HG02970 (cell line): ENCODE measurements around the gene ARHGAP44.
"Not testable (repeated sequence)": the region's sequence is repeated elsewhere in the genome, so short reads cannot be mapped to it uniquely, and the experiment has no call there.

Experiments
- ATAC-seq: cut with Tn5 transposase; IDR thresholded peaks from one replicate; pipeline ENCODE4 v1.9.1; 2021; ENCODE audit warnings: mild to moderate bottlenecking, moderate library complexity, moderate number of reproducible peaks; ENCODE audit not compliant: unreplicated experiment, low FRiP score

ARHGAP44 gene

DNA sequence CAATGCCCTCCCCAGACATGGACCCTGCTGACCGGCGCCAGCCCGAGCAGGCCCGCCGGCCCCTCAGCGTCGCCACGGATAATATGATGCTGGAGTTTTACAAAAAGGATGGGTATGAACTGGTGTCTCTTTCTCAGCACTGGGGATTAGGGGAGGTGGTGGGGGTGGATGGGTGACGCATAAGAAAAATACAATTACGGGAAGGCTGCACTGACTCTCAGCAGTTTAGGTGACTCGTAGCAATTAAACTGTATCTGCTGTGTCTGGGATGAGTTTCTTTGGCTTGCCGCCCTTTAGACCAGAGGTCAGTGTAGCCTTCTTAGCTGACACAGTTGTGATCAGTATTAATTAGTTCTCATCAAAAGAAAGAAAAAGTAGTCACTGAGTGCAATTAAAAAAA lies 169.5 kb downstream of the ARHGAP44 start:
- no peak for ATAC-seq

DNA sequence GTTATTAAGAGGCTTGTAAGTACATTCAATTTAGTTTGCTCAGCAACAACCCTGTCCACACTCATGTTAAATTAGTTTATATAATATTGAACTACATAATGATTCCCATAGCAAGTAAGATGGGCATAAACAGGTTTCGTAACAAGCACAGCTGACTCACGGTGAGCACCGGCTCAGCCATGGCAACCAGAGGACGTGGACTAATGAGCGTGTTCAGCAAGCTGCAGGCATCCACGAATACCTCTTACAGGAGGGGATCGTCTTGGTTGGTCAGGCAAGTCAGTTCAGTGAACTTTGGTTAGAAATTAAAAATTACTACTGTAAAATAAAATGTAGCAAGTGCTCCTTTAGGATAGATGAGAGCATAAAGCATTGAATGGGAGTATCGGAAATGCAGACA lies 170.1 kb downstream of the ARHGAP44 start:
- no peak for ATAC-seq

DNA sequence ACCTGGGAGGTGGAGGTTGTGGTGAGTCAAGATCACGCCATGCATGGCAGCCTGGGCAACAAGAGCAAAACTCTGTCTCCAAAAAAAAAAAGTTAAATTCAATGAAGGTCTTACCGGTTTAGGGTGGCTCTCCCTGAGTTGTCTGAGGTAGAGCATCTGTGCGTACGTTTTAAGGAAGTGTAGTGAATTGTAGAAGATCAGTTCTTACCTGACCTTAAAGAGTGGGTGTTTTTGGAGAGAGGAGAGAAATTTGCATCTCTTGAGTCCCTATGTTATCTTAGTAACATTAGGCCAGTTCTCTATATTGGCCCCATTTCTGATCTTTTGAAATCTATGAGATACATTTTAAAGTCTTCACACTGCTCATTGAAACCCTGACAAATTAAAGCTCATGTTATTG lies 172.4 kb downstream of the ARHGAP44 start:
- no peak for ATAC-seq

DNA sequence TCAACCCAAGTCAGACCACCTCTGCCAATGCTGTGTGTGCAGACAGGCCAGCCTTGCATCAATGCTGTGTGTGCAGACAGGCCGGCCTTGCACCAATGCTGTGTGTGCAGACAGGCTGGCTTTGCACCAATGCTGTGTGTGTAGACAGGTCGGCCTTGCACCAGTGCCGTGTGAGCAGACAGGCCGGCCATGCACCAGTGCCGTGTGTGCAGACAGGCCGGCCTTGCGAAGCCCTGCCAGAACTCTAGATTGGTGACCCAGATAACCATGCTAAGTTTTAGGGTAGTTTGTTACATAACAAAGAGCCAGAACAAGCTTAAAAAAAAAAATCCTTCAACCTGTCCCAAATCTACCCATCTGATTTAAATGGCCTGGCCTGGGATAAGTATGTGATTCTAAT lies 174.2 kb downstream of the ARHGAP44 start:
- ATAC-seq: no peak

DNA sequence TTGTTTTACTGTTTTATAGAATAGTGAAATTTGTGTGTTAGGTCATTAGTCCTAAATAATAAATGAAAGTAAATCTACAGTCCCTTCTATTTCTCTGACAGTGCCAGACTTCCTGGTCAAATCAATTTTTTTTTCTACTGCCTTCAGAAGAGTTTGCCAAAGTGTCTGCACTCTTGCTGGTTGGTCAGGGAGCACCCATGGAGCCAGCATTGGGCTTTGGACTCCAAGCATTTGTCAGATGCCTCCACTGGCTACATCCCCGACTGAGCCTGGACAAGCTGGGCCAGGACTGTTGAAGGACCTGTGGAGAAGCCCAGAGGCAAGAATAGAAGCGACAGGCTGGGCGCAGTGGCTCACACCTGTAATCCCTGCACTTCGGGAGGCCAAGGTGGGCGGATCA lies 174.9 kb downstream of the ARHGAP44 start:
- no peak for ATAC-seq

DNA sequence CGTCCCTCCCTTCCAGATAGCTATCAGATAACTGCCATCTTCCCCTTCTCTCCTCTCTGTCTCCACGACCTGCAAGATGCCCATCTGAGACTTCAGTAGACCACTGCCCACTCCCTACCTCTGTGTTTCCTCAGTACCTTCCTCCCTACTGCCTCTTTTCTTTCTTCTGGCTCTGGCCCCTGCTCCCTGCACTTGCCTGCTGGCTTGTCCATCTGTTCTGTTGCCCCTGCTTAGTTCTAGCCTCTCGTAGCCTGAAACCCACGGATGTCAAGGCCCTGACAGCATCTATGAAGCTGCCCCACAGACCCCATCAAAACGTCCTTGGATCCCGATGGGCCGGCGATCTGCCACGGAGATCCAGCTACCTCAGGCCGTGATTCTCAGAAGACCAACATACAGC lies 175.5 kb downstream of the ARHGAP44 start:
- no peak for ATAC-seq

DNA sequence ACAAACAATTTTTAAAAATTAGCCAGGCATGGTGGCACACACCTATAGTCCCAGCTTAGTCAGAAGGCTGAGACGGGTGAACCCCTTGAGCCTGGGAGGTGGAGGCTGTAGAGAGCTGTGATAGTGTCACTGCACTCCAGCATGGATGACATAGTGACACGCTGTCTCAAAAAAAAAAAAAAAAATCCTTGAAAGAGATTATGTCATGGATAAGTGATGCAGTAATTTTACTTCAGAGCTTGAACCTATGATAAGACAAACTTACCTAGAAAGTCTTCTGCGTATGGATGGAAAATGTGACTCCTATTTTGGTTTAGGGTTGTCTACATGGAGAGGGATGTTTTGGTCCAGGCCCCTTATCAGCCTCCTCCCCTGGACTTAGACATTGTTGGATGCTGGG lies 176.7 kb downstream of the ARHGAP44 start:
- no peak for ATAC-seq

DNA sequence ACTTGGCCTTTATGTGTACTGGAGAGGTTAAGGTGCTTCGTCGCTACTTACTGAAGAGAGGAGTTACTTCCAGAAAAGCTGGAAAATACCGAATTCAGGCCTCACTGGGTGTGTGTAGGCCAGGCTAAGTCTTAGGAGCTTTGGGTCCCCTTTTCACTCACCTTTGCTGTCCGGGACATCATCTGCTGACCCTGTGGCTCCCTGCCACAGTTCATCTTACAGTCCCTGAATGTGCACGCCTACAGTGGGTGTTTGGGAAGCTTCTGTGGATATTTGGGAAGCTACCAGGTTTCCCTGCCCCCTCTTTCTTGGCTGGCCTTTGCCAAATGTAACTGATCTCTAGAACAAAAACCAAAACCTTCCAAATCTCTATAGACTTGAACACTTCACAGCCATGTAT lies 177.1 kb downstream of the ARHGAP44 start:
- no peak for ATAC-seq

DNA sequence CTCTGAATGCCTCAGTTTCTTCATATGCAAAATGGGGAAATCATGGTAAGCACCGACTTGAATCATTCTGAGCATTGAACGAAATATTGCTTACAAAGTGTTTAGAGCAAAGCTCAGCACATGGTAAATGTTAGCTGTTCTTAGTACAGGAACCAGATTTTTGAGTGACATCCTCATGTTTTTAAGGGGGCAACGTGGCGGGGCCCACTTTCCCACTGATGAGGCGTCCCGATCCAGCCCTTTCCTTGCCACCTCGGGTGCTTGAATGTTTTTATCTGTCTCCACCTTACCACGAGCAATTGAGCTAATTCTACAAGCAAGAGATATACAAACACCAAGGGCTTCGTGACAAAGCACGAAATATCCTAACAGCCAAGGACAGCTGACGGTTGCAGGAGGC lies 178.7 kb downstream of the ARHGAP44 start:
- ATAC-seq: no peak

DNA sequence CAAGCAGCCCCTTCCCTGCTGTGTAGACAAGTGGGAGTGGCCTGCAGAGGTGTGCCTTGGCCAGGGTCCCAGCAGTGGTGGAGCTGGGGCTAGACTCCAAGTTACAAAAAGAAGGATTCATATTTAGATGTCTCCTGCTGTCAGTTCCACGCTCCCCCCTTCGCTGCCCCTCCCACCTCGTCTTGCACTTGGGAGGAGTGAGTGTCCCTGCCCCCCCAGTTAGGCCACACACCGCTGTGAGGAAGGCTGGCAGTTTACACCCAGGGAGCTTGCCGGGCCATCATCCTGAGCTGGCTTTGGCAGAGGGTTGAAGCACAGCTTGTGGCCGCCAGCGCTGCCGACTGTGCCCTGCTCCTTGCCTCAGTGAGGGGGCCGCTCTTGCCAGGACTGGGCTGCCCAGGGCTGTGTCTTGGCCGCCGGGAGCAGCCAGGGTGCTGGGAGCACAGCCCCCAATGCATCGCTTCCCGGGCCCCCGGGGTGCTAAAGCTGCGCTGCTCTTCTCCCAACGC lies 184.3 kb downstream of the ARHGAP44 start:
- ATAC-seq: no peak

DNA sequence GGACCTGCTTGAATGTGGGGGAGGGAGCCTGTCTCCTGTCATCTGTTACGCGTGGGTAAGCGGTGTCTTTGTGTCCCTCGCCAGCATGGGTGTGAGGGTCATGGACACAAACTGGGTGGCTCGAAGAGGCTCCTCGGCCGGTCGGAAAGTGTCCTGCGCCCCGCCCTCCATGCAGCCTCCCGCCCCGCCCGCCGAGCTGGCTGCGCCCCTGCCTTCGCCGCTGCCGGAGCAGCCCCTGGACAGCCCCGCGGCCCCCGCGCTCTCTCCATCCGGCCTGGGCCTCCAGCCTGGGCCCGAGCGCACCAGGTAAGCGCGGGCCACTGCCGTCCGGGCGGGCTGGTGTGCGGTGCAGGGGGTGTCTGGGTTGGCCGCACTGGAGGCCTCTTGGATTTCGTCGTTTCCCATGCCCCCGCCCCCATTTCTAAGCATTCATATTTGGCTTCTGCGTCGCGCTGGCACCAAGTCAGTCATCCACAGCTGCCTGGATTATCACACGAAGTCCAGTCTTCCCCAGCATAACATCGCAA lies 184.8 kb downstream of the ARHGAP44 start:
- ATAC-seq: no peak

DNA sequence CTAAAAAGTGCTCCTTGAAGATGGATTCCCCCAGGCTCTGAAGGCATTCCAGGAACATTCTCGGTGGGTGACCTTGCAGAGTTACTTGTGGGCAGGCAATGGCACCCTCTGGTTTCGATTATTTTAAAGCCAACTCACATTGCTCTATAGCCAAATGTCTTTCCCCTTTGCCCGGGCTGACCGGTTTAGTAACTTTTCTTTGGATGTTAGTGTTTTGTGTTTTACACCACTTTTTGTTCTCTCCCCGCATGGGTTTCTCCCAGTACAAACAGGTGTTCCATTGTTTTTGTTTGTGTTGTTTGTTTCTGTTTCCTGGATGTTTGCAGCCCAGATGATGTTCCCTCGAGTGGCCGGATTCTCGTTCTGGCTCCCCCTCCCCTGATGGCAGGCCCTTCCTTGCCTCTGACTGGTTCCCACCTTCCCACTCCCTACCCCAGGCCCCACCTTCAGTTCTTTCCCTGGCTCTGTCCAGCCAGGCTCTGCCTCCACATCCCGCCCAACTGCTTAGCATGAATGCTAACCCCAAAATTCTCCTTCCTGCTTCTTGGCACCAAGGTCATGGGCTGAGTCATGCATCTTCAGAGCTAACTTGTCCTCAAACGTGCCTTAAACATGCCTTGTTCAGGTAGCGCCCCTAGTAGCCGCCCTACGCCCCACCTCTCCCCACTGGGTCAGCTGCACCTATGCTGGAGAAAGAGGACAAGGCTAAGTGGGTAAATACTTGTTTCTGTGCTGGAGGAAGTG lies 187.9 kb downstream of the ARHGAP44 start:
- no peak for ATAC-seq

DNA sequence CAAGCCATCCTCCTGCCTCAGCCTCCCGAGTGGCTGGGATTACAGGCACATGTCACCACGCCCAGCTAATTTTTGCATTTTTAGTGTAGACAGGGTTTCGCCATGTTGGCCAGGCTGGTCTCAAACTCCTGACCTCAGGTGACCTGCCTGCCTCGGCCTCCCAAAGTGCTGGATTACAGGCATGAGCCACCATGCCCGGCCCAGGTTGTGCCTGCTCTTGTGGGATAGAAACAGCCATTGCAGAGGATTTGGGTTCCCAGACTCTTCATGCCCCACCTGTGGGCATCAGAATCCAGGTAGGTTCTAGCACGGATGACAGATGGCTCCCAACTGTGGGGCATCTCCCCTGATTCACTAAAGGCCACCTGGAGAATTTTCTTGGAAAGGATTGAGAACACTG lies 189.5 kb downstream of the ARHGAP44 start:
- ATAC-seq: not testable (repeated sequence)

DNA sequence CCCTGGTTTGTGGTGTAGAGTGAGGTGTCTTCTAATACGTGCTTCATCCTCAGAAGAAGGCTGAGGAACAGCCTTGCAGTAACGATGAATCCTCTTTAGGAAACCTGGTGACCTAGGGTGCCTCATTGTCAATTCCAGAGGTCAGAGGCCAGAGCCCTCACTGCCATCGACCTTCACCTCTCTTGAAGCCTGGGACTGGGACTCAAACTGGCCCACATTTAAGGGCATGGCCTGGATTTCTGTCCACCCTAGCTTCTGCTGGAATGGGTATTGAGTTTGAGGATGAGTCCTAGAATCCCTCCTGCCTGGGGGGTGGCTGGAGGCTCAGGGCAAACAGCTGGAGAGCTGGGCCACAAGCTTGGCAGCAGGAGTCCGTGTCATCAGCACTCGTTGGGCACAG lies 189.9 kb downstream of the ARHGAP44 start:
- ATAC-seq: no peak

DNA sequence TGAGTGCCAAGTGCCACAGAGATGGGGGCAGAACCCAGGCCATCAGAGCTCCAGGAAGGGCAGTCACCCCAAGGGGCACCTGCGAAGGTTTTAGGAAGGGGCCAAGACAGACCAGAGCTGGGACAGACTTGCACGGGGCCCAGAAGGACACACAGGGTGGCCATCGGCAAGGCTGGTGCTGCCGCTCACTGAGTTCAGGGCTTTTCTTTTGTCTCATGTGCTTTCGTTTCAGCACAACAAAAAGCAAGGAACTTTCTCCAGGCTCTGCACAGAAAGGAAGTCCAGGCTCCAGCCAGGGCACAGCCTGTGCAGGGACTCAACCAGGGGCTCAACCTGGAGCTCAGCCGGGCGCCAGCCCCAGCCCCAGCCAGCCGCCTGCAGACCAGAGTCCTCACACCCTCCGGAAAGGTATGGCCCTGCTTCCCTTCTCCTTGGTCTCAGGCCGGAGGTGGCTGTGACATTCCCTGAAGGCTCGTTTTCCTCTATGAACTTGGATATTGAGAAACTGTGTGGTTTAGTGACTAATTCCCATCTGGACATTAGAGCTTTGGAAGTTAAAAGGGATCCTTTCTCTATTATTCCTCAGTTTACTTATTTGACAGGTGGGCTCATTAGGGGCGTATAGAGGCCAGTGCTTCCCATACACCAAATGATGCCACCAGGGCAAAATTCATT lies 190.7 kb downstream of the ARHGAP44 start:
- ATAC-seq: no peak

DNA sequence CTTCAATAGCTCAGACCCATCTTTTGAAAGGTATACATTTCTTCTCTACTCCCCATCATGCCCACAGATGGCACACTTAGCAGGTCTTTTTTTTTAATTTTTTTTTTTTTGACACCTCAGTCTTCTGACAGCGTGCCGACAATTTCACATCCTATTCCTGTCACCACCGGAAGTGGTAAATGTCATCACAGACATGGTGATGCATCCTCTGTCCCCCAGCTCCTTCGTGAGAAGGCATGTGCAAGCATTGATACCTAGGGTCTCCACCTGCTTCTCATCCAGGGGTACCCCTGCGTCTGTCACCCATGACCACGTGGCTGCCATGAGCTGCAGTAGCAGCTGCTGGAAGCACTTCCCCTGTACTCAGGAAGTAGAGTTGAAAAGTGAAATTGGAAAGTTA lies 192.9 kb downstream of the ARHGAP44 start:
- ATAC-seq: no peak

DNA sequence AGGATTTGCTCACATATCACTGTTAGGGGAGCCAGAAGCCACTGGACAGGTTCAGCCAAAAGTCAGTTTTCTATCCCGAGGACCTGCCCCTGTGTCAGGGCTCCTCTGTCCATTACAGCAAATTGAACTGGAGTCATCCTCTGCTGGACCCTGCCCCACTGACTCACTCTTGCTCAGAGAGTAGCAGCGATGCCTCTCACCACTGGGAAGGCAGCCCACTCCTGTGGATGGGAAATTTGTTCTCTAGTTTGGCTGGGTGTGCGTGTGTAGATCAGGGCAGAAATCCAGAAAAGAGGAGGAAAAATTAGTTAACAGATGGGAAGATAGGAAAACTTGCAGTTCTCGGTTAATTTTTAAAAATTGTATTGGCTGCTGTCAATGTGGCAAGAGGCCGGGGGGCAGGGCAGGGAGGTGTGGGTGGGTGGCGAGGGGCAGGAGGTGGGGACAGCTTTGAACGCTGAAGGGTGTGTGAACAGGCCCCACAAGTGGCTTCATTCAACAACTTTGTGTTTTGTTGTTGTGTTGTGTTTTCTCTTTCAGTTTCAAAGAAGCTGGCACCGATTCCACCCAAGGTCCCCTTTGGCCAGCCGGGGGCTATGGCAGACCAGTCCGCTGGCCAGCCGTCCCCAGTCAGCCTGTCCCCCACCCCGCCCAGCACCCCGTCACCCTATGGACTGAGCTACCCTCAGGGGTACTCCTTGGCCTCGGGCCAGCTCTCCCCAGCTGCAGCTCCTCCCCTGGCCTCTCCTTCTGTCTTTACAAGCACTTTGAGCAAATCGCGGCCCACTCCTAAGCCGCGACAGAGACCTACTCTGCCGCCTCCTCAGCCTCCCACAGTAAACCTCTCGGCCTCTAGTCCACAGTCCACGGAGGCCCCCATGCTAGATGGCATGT lies 194.9 kb downstream of the ARHGAP44 start:
- ATAC-seq: no peak

DNA sequence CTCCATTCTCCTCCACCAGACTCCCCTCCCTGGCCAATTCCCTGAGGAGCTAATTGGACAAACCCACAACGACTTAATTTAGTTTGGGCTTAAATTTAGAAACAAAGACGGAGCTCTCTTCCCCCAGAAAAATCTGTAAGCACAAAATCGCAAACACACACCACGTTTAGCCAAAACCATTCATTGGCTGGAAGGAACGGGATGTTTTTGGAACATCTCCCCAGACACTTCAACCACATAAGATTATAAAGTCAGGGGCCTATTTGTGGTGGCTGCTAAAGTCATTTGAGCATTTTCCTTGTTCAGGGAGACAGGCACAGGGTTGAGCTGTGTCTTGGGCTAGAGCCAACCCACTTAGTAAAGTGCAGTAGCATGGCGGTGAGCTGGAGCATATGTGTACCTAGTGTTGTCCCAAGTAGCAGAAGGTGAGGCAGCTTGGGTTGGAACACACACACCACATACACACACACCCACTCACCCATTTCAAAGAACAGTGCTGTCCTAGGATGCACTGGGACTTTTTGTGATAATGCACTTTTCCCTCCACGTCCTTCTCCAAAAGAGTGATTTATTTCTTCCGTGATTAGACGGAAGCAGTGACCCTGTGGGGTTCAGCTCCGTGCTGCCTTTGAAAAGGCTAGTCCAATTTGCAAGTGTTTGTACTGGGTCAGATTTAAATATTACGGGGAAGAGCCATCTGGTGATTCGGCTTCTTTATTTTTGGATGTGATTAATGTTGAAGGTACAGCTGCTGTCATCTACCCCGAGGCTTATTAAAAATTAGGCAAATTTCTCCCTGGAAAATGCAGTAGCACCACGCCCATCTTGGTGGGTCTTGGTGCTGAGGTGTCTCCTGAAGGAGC lies 196.4 kb downstream of the ARHGAP44 start:
- ATAC-seq: no peak

DNA sequence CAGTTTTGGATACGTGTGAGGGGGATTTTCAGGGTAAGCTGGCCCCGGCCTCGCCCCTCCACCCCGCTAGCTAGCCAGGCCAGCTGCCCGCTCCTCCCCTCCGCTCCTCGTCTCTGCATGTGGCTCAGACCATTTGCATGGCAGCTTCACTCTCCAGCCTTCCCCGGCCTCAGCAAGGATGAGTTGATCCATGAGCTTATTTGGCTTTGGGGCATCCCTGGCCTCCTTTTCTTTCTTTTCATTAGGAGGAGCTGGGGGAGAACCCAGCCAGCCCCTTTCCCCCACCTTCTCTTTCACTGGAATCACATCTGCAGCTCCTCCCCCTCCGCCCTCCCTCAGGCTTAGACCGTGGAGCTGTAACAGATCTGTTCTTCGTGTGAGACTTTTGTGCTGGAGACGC lies 197.8 kb downstream of the ARHGAP44 start:
- no peak for ATAC-seq
